ENCODE results near the gene RETREG2. TPM values are rescaled to one million over a fixed set of nuclear protein-coding genes. Genes with fewer than 3 reads are reported as not detected.

RETREG2 gene
- total and polyA plus RNA-seq, 2 of the 4 experiments (the other 2 are of a cell fraction) = 45.2 to 51.1 TPM

- no peaks in the 10 kb centered on the region; a peak in 1 of 4 replicates for H3K79me1 ChIP-seq (ENCODE audit: low read depth in 1 of 2, low read length in 2 of 2)
- no peak overlapping the region for H4K8ac ChIP-seq (ENCODE audit: low read depth in 2 of 2, low read length in 2 of 2)
- H2AK9ac ChIP-seq (replicated peaks; ENCODE audit: low read depth, low read length, poor library complexity) = no peak overlapping the region
- H3K9ac ChIP-seq (ENCODE audit: low read depth, low read length) = no peak overlapping the region
- no peaks in the 10 kb centered on the region for H4K20me1 ChIP-seq (ENCODE audit: insufficient read depth, low read length)
- no peak overlapping the region for H2AFZ ChIP-seq (replicated peaks; ENCODE audit: low read length, poor library complexity)
- ChIA-PET CTCF (interaction anchor here (1.9 kb wide), 1 partner anchor 25 kb away, joined by 4 read pairs; no protein-coding TSS in a partner anchor), POLR2A (ENCODE audit: unreplicated experiment) (no interaction called here)
- no peaks in the 10 kb centered on the region for H3K27me3 ChIP-seq (ENCODE audit: control insufficient read depth, insufficient read depth, low read length)
- H3K27ac ChIP-seq (ENCODE audit: insufficient read depth, low read length) = no peak overlapping the region
- dilution Hi-C loops (cut with HindIII; ENCODE audit: low sequenced_read_pairs, unreplicated experiment) (no loop called here), intact Hi-C loops (cut with micrococcal nuclease) (no loop called here), in situ Hi-C loops (cut with MboI; ENCODE audit: low sequenced_read_pairs) (no loop called here)
- no peaks in the 10 kb centered on the region for H3K36me3 ChIP-seq (ENCODE audit: control insufficient read depth, insufficient read depth, low read length)
- no peak for DNase-seq
- no peak overlapping the region for H3K56ac ChIP-seq (ENCODE audit: extremely low read depth, insufficient read depth, low read length)
- H2BK20ac ChIP-seq (ENCODE audit: low read depth, low read length) = no peak overlapping the region
- no peak overlapping the region for H2AK5ac ChIP-seq (ENCODE audit: low read depth, low read length)
- H3K4me2 ChIP-seq (ENCODE audit: low read depth, low read length) = no peak overlapping the region
- H4K5ac ChIP-seq (ENCODE audit: low read depth, low read length) = no peak overlapping the region
- TF ChIP-seq RCOR1 (IDR thresholded peaks at IDR 0.05; ENCODE audit: insufficient replicate concordance, low read length) = no peak
- no peak for TF ChIP-seq MAZ (IDR thresholded peaks at IDR 0.05; ENCODE audit: borderline replicate concordance, low read depth, low read length)
- no peak for TF ChIP-seq NFE2L2 (IDR thresholded peaks at IDR 0.05; ENCODE audit: low read depth, low read length)
- TF ChIP-seq SMC3 (IDR thresholded peaks at IDR 0.05; ENCODE audit: low read depth, low read length) = no peak
- TF ChIP-seq BHLHE40 (IDR thresholded peaks at IDR 0.05; ENCODE audit: low read depth, low read length) = no peak
- TF ChIP-seq POLR2A (IDR thresholded peaks at IDR 0.05; ENCODE audit: low read depth, low read length) = no peak
- no peak for TF ChIP-seq USF2 (IDR thresholded peaks at IDR 0.05; ENCODE audit: low read depth, low read length)
- TF ChIP-seq, protein P1, sequence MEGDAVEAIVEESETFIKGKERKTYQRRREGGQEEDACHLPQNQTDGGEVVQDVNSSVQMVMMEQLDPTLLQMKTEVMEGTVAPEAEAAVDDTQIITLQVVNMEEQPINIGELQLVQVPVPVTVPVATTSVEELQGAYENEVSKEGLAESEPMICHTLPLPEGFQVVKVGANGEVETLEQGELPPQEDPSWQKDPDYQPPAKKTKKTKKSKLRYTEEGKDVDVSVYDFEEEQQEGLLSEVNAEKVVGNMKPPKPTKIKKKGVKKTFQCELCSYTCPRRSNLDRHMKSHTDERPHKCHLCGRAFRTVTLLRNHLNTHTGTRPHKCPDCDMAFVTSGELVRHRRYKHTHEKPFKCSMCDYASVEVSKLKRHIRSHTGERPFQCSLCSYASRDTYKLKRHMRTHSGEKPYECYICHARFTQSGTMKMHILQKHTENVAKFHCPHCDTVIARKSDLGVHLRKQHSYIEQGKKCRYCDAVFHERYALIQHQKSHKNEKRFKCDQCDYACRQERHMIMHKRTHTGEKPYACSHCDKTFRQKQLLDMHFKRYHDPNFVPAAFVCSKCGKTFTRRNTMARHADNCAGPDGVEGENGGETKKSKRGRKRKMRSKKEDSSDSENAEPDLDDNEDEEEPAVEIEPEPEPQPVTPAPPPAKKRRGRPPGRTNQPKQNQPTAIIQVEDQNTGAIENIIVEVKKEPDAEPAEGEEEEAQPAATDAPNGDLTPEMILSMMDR (conservative IDR thresholded peaks at IDR 0.05; ENCODE audit: low read depth, low read length) = no peak
- TF ChIP-seq CEBPB (IDR thresholded peaks at IDR 0.05; ENCODE audit: low read depth, low read length) = no peak
- TF ChIP-seq MAFK (IDR thresholded peaks at IDR 0.05; ENCODE audit: low read depth, low read length) = no peak
- TF ChIP-seq CHD1 (IDR thresholded peaks at IDR 0.05; ENCODE audit: low read depth, low read length) = no peak
- TF ChIP-seq, protein P2, sequence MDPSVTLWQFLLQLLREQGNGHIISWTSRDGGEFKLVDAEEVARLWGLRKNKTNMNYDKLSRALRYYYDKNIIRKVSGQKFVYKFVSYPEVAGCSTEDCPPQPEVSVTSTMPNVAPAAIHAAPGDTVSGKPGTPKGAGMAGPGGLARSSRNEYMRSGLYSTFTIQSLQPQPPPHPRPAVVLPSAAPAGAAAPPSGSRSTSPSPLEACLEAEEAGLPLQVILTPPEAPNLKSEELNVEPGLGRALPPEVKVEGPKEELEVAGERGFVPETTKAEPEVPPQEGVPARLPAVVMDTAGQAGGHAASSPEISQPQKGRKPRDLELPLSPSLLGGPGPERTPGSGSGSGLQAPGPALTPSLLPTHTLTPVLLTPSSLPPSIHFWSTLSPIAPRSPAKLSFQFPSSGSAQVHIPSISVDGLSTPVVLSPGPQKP (IDR thresholded peaks at IDR 0.05; ENCODE audit: borderline replicate concordance, low read depth, low read length) = no peak
- ATAC-seq (ENCODE audit: low read depth) = no peak
- no peak overlapping the region for H2BK15ac ChIP-seq (ENCODE audit: low read depth, low read length)
- no peak overlapping the region for H4K91ac ChIP-seq (ENCODE audit: insufficient read depth, low read depth, low read length)
- H3K4me1 ChIP-seq (ENCODE audit: control insufficient read depth, insufficient read depth, low read length) = peaks cover 5% of the 10 kb centered on the region
- H3K14ac ChIP-seq (replicated peaks; ENCODE audit: low read depth, low read length) = no peak overlapping the region
- no peak overlapping the region for H2BK5ac ChIP-seq (ENCODE audit: low read depth, low read length, poor library complexity, severe bottlenecking)
- no TSS peak for BruUV-seq (replicated peaks)
- no peak overlapping the region for H3K4ac ChIP-seq (ENCODE audit: low read depth, low read length)
- no peak overlapping the region for H3K4me3 ChIP-seq (ENCODE audit: insufficient read depth, low read depth, low read length)
- H3K18ac ChIP-seq (ENCODE audit: low read depth, low read length) = no peak overlapping the region
- H3K23ac ChIP-seq (ENCODE audit: low read depth, low read length) = no peak overlapping the region
- H2BK120ac ChIP-seq (ENCODE audit: low read depth, low read length) = no peak overlapping the region
- no peaks in the 10 kb centered on the region for H3K9me3 ChIP-seq (ENCODE audit: control insufficient read depth, insufficient read depth, low read length)
- H3K9me1 ChIP-seq (ENCODE audit: insufficient read depth, low read length) = peaks cover 6% of the 10 kb centered on the region
- WGBS, 2 experiments (ENCODE audit: extremely low coverage in 2 of 2, insufficient read length in 1 of 2) = 96% methylated on average over 9 of the region's 16 CpGs; no CpG with 5 or more reads in 1 of the 2 experiments
Measured at GRCh38 chr2:219129589-219129988, 48.5 kb upstream of the RETREG2 start.

Data from IMR-90 (cell line).